Caco-2 (cell line): ENCODE data around the gene UBE2R2. TPM values are rescaled to one million over a fixed set of nuclear protein-coding genes. Genes with fewer than 3 reads are reported as not detected.
"Not testable (repeated sequence)": the region's sequence is repeated elsewhere in the genome, so short reads cannot be mapped to it uniquely, and the experiment has no call there.

Experiments used
- BruUV-seq: library from RNA; stranded (reverse); fragments of 400-500 nt; replicated peaks from 2 replicates; lab custom pipeline; 2021; lab: Mats Ljungman, UMichigan
- CTCF ChIA-PET: fragments of 300-600 bp; sonication (Branson Sonifier 250); formaldehyde crosslinking; loops from one replicate; lab custom pipeline; 2022; ENCODE audit warnings: antibody characterized with exemption; lab: Charles Lee
- POLR2A ChIA-PET: fragments of 300-600 bp; sonication (Branson Sonifier 250); formaldehyde crosslinking; loops from one replicate; lab custom pipeline; 2022; ENCODE audit warnings: antibody characterized with exemption; lab: Charles Lee
- DNase-seq, 2 experiments: peaks; one replicate each; pipeline versions ENCODE4 v3.0.0 to v3.0.0-alpha.2; 2020 to 2022
- H3K27me3 ChIP-seq: replicated peaks from 2 replicates; pipeline ENCODE4 v1.6.0; 2011; ENCODE audit warnings: low read length; ENCODE audit not compliant: control insufficient read depth, insufficient read depth
- H3K36me3 ChIP-seq: 2 replicates; pipeline ENCODE4 v1.5.1; 2011; ENCODE audit warnings: low read length; ENCODE audit not compliant: control insufficient read depth, insufficient read depth
- H3K4me1 ChIP-seq: fragments of 250-450 bp; sonication (Bioruptor Pico); 2 replicates; pipeline ENCODE4 v1.5.1; 2020; ENCODE audit warnings: mild to moderate bottlenecking
- H3K4me3 ChIP-seq: 2 replicates; pipeline ENCODE4 v1.5.1; 2011; ENCODE audit warnings: low read depth, mild to moderate bottlenecking, control low read depth, low read length
- H3K9me3 ChIP-seq: fragments of 250-450 bp; sonication (Bioruptor Pico); 2 replicates; pipeline ENCODE4 v1.5.1; 2020; ENCODE audit warnings: mild to moderate bottlenecking, moderate library complexity
- H3K27ac Mint-ChIP-seq: one replicate; pipeline ENCODE4 v1.8.0; 2022; ENCODE audit warnings: mixed read lengths; ENCODE audit not compliant: unreplicated experiment
- H3K27me3 Mint-ChIP-seq: one replicate; pipeline ENCODE4 v1.8.0; 2022; ENCODE audit warnings: mixed read lengths; ENCODE audit not compliant: insufficient read depth, unreplicated experiment
- H3K36me3 Mint-ChIP-seq: one replicate; pipeline ENCODE4 v1.8.0; 2022; ENCODE audit warnings: mild to moderate bottlenecking, mixed read lengths; ENCODE audit not compliant: insufficient read depth, unreplicated experiment
- H3K4me1 Mint-ChIP-seq: one replicate; pipeline ENCODE4 v1.8.0; 2022; ENCODE audit warnings: low read depth, mixed read lengths; ENCODE audit not compliant: unreplicated experiment
- H3K4me3 Mint-ChIP-seq: one replicate; pipeline ENCODE4 v1.8.0; 2022; ENCODE audit warnings: mild to moderate bottlenecking, moderate library complexity, mixed read lengths; ENCODE audit not compliant: unreplicated experiment
- H3K9me3 Mint-ChIP-seq: one replicate; pipeline ENCODE4 v1.8.0; 2022; ENCODE audit warnings: mixed read lengths; ENCODE audit not compliant: unreplicated experiment
- CTCF ChIP-seq, 2 experiments: fragments of 200-600 bp in 1 of 2; IDR thresholded peaks; 1 replicate in 1 of 2; 2 replicates in 1 of 2; pipeline versions ENCODE4 v1.5.1 to v1.8.0; 2011 to 2022; ENCODE audit warnings: antibody characterized with exemption in 1 of 2, control low read depth in 1 of 2, inconsistent platforms in 1 of 2, low read depth in 1 of 2, low read length in 1 of 2, mild to moderate bottlenecking in 1 of 2, moderate library complexity in 1 of 2; ENCODE audit not compliant: insufficient read depth in 1 of 2, severe bottlenecking in 1 of 2, unreplicated experiment in 1 of 2
- intact Hi-C: fragments of 100-400 bp; cut with micrococcal nuclease; formaldehyde crosslinking; loops from one replicate; pipeline ENCODE4 v1.10.0; 2022; ENCODE audit not compliant: unreplicated experiment
- total RNA-seq: library from RNA; stranded (reverse); gene quantifications from 2 replicates; pipeline ENCODE4 v1.2.3, GENCODE V29; 2022

Gene UBE2R2
- total RNA-seq, 1 experiment from 2014 or later, result 52.3 TPM

- ChIA-PET POLR2A (no interaction called here), CTCF (no interaction called here)
- no TSS peak for BruUV-seq
- Mint-ChIP-seq H3K27me3 (no peaks in the 10 kb centered on the region), H3K4me1 (peaks cover 6% of the 10 kb centered on the region), H3K36me3 (no peaks in the 10 kb centered on the region), H3K9me3 (no peaks in the 10 kb centered on the region), H3K4me3 (no peak overlapping the region), H3K27ac (no peak overlapping the region)
- H3K4me3 ChIP-seq, result no peak overlapping the region
- no peaks in the 10 kb centered on the region; the same call in 1 of the 2 replicates for H3K36me3 ChIP-seq
- H3K4me1 ChIP-seq, result no peaks in the 10 kb centered on the region
- no peak for TF ChIP-seq CTCF (IDR thresholded peaks at IDR 0.05; ENCODE audit: insufficient read depth in 1 of 2, low read depth in 1 of 2, low read length in 1 of 2, severe bottlenecking in 1 of 2, unreplicated experiment in 1 of 2)
- no peak for DNase-seq
- intact Hi-C loops, result no loop called here
- no peaks in the 10 kb centered on the region for H3K27me3 ChIP-seq
- no peaks in the 10 kb centered on the region for H3K9me3 ChIP-seq
These were observed 23.4 kb downstream of the UBE2R2 start for GRCh38 chr9:33840381-33840780.

- Mint-ChIP-seq H3K27me3 (no peaks in the 10 kb centered on the region), H3K9me3 (no peaks in the 10 kb centered on the region), H3K36me3 (no peaks in the 10 kb centered on the region), H3K4me3 (no peak overlapping the region), H3K27ac (no peak overlapping the region), H3K4me1 (peaks cover 13% of the 10 kb centered on the region)
- no TSS peak for BruUV-seq
- intact Hi-C loops, result no loop called here
- ChIA-PET POLR2A (no interaction called here), CTCF (interaction anchor here (0.6 kb wide), 1 partner anchor 10 kb away, joined by 3 read pairs; no protein-coding TSS in a partner anchor)
- no peak for DNase-seq
- H3K4me1 ChIP-seq, result 0 out of 2 replicates have a peak, but pooled peaks cover 5% of the 10 kb centered on the region
- H3K36me3 ChIP-seq, result no peaks in the 10 kb centered on the region; the same call in 1 of the 2 replicates
- no peak overlapping the region for H3K4me3 ChIP-seq
- H3K9me3 ChIP-seq, result no peaks in the 10 kb centered on the region
- no peaks in the 10 kb centered on the region for H3K27me3 ChIP-seq
- TF ChIP-seq CTCF (IDR thresholded peaks at IDR 0.05; ENCODE audit: insufficient read depth in 1 of 2, low read depth in 1 of 2, low read length in 1 of 2, severe bottlenecking in 1 of 2, unreplicated experiment in 1 of 2), result no peak
These were observed 26.5 kb downstream of the UBE2R2 start for GRCh38 chr9:33843312-33843961.

DNA sequence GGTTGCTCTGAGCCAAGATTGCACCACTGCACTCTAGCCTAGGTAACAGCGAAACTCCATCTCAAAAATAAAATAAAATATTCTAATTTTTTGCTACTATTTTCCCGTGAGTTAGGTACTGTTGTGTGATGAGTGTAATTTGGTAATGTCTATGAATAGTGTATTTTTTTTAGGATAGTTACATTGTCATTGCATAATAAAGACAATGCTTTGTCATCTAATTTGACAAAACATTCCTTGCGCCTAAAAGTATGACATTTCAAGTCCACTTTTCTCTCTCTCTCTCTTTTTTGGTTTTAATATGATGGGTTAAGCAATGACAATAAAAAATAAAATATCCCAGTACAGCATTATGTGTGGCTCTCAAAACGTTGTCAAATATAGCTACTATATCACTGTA, 29.3 kb downstream of the UBE2R2 start:
- H3K4me1 Mint-ChIP-seq, result peaks cover 19% of the 10 kb centered on the region
- no peaks in the 10 kb centered on the region for H3K36me3 Mint-ChIP-seq
- intact Hi-C loops, result no loop called here
- no peak overlapping the region for H3K4me3 Mint-ChIP-seq
- H3K36me3 ChIP-seq, result no peaks in the 10 kb centered on the region
- no peak for DNase-seq
- no TSS peak for BruUV-seq
- H3K27me3 ChIP-seq, result no peaks in the 10 kb centered on the region
- CTCF ChIA-PET, result no interaction called here
- no peak overlapping the region for H3K27ac Mint-ChIP-seq
- no peaks in the 10 kb centered on the region for H3K27me3 Mint-ChIP-seq
- no peaks in the 10 kb centered on the region for H3K9me3 ChIP-seq
- TF ChIP-seq CTCF (IDR thresholded peaks at IDR 0.05; ENCODE audit: insufficient read depth in 1 of 2, low read depth in 1 of 2, low read length in 1 of 2, severe bottlenecking in 1 of 2, unreplicated experiment in 1 of 2), result no peak
- peaks cover 5% of the 10 kb centered on the region; the same call in 1 of the 2 replicates for H3K4me1 ChIP-seq
- no peaks in the 10 kb centered on the region for H3K9me3 Mint-ChIP-seq
- no peak overlapping the region for H3K4me3 ChIP-seq
- POLR2A ChIA-PET, result no interaction called here

GRCh38 chr9:33847894-33848205, 30.9 kb downstream of the UBE2R2 start:
- DNase-seq, H3K4me3 ChIP-seq, H3K36me3 Mint-ChIP-seq, BruUV-seq, H3K4me3 Mint-ChIP-seq, intact Hi-C loops, CTCF ChIA-PET, H3K27ac Mint-ChIP-seq, H3K4me1 ChIP-seq, H3K36me3 ChIP-seq, POLR2A ChIA-PET, H3K9me3 ChIP-seq, H3K9me3 Mint-ChIP-seq, H3K27me3 ChIP-seq, H3K27me3 Mint-ChIP-seq: not testable (repeated sequence)
- H3K4me1 Mint-ChIP-seq, result peaks cover 20% of the 10 kb centered on the region
